ENCODE results near the gene TTC39B.
A peak's percentile ranks its signal among the peaks of the same experiment; 100 is the strongest.

TTC39B gene

DNA sequence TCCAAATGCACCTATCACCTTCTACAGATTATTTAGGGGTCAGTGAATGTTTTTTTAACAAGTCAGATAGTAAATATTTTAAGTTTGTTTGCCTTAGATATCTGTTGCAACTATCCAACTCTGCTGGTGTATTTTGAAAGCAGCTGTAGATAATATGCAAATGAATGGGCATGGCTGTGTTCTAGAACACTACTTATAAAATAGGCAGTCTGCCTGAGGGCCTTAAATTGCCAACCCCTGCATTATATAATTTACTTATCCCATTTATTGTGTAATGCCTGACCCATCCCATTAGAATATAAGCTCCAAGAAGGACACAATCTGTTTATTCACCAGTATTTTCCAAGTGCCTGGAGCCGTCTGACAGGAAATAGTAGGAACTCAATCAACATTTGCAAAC, 149.0 kb downstream of the TTC39B start:
- DNase-seq = no peak

DNA sequence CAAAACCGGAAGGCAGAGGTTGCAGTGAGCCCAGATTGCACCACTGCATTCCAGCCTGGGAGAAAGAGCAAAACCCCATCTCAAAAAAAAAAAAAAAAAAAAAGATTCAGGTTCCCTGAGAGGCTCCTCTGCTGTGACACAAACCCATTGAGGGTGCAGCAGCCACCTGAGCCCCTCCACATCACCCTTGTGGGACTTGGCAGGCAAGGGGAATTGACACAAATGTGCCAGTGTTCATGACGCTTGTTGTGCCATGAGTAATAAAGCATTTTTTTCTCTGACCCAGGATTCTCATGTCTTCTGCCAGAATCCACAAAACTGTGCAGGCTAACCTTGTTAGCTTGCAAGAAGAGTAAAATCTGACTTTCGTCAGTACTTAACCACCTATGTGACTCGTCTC, 149.6 kb downstream of the TTC39B start:
- no peak for DNase-seq

DNA sequence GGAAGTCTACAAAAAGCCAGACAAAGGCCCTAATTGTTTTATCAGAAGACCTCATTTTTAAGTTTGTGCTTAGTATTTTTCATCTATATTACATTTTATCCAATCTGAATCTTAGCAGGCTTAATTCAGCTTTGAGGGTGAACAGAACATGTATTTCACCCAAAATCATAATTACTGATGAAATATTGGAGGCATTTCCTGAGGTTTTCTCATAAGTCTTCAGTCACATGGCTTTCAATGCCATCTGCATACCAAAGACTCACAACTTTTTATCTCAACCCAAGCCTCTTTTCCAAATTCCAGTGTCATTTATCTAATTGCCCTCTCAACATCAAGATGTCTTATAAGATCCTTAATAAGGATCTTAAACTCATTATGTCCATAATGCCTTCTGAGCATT, 150.8 kb downstream of the TTC39B start:
- no peak for DNase-seq

DNA sequence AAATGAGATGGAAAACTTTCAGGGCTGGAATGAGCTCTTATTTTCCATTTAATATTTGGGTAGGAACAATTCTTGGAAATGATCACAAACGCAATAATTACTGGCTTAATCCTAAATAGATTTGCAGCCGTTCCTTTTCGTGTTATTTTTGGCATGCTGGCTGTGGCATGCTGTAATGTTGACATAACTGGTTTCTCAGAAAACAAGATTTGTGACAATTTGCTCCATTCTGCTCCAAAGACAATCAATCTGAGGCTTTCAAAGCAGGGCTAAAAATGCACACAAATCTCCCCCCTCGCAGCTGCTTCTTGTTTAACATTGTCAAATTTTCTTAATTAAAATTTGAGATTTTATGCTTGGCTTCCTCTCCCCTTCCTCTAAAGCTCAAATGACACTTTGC, 151.2 kb downstream of the TTC39B start:
- no peak for DNase-seq

DNA sequence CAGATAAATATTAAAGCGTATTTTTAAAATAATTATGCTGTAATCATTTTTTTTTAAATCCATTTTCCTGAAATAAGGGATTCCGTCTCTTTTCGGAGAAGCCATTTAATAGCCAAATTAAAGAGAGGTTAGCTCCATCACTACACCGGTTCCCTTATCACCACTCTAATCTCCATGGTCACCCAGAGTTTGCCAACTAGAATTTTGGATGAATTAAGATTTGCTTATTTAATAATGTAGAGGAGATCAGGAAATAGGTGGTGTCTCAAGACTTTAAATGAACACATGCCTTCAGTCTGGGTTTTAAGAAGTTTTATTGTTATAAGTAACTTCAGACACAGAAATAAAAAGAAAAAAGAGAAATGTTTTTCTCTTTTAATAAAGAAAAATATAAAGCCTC, 151.7 kb downstream of the TTC39B start:
- DNase-seq = no peak

DNA sequence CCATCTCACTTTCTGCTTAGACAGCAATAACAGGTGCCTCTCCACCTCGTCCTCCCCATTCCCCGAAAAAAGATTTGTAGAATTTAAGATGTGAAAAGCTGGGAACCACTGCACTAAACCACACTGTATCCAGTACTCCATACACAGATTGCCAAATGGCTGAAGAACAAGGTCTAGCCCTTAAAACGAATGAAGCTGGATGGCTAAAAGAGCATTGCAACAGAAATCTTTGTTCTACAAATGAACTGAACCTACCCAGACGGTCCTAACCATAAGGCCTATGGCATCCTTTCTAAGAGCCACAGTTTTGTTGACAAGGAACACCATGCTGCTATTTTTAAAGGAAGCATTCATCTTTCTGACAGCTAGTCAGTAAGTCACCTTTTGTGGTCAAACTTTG, 152.3 kb downstream of the TTC39B start:
- no peak for DNase-seq

DNA sequence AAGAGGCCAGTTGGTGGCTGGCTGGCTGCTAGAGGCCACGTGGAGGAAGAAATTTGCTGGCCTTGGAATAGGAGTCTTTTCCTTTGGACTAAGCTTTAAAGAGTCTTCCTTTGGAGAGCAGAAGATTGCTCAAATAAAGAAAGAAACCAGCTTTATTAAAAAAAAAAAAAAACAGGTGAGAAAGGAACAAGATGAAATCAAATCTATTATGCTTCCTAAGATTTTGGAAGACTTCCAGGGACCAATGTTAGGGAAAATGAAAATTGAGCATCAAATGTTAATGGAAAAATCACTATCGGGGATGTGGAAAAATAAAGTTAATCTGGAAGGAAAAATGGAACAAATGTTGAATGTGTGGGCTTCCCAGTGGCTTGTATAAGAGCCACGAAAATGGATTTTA, 153.1 kb downstream of the TTC39B start:
- no peak for DNase-seq

DNA sequence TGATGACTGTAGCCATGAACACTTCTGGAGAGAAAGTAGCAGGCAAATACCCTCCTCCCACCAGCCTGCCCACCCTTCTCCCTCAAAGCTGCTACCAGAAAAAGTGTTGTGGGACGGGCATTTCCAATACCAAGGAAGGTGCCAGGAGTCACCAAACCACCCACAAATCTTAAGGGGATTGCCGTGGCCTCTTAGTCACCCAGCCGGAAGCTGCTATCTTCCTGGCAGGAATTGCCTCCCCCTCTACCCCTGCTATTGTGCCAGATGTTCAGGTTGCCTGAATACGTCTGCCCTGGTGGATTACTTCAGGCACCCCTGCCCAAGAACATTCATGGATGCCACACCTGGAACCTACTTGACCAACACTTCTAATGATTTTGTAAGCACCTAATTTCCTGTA, 156.1 kb downstream of the TTC39B start:
- no peak for DNase-seq

DNA sequence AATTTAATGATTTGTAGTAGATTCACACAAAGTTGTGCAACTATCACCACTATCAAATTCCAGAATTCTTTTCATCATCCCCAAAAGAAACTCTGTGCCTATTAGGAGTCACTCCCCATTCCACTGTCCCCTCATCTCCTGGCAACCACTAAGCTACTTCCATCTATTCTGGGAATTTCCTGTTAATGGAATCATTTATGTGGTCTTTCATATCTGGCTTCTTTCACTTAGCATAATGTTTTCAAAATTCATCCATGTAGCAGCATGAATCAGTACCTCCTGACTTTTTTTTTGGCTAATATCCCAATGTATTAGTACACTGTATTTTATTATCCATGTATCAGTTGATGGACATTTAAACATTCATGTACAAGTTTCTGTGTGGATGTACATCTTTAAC, 157.6 kb downstream of the TTC39B start:
- no peak for DNase-seq

DNA sequence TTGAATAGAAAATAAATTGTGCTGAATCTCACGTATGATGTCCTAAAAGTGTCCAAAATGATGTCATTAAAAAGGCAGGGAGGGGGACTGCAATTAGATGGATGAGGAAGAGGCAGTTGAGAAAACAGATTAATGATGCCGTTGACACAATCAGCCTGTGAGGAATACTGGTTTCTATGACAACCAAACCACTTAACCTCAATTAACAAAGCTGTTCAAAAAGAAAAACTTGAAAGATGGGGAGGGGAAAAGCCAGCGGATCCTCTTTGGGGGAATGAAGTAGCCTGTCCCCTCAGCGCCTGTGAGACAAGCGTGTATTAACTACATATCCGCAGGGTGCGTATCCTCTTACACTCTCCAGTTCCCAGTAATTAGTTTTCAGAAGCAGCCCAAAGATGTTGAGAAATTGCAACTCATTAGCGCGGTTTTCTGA, 160.7 kb downstream of the TTC39B start:
- no peak for DNase-seq

DNA sequence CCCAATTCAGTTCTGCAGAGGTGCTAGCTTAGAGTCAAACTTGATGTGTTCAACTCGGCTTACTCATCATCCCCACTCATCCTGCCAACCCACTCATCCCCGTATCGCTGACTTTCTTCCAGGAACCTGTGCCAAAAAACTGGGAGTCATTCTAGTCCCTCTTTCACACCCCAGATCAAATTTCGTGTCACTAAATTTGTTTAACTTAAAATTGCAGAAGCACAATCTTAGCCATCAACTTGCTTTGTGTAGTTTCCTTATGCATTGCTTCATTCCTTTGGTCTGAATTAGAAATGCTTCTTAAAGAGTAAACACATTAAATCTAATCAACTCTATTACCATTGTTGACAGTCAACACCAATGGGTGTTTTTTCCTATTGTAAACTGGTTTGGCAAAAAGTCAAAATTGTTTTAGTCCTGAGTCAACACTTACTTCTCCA, 162.4 kb downstream of the TTC39B start:
- no peak for DNase-seq

DNA sequence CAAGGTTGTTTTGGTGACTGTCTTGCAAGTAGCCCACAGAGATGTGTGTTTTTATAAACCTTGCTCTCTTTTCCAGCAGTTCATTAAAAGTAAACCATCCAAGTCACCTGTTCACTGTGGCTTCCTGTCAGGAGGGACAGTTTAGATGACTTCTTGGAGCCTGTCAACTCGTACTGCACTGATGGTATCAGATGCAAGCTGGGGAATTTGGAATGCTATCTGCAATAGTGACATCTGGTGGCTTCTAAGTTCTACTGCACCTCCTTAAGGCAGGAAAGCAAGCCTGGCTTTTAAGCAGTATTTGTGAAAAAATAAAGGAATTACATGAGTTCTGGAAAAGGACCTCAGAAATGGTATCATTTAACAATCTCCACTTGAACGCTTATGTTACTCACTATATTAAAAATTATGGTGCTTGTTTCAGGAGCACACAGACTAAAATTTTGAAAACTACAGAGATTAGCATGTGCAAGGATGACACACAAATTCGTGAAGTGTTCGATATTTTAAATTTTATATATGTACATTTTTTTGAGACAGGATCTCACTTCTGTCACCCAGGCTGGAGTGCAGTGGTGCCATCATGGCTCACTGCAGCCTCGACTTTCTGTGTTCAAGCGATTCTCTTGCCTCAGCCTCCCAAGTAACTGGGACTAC, 164.0 kb downstream of the TTC39B start:
- peak; percentile 41 to 49 for DNase-seq

DNA sequence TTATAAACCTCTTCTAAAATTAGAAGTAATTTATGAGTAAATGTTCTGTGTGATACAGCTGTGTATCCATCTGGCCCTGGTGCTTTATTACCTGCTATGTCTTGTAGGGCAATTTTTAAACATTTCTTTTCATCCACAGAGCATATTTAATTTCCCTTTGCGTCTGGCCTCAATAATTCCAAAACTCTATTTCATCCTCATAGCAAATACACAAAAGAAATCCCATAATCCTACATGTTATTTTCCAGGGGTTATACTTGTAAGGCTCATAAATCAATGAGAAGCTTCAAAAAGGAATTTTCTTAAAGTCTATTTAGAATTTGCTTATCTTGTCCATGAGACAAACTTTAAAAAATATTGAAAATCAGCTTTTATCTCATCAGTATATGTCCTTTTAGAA, 167.0 kb downstream of the TTC39B start:
- DNase-seq = no peak

DNA sequence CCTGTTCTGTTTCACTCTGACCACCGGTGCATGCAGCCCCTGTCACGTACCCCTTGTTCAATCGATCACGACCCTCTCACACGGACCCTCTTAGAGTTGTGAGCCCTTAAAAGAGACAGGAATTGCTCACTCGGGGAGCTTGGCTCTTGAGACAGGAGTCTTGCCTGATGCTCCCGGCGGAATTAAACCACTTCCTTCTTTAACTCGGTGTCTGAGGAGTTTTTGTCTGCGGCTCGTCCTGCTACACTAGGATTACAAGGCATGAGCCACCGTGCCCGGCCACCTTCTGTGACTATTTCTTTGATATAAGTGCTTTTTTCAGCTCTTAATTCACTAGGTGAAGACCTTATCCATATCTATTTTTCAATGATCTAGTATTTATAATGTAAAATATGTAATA, 167.5 kb downstream of the TTC39B start:
- no peak for DNase-seq

DNA sequence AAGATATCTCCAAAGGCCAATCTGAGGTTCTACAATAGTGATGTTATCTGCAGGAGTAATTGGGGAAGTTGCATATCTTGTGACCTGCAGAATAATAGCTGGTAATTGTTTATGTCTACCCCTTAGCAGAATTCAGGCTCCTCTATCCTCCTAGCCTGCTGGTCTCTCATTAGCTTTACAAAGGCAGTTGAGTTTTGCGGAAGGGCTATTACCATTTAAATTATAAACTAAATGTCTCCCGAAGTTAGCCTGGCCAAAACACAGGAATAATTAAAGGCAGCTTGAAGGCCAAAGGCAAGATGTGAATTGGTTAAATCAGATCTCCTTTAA, 168.7 kb downstream of the TTC39B start:
- no peak for DNase-seq

DNA sequence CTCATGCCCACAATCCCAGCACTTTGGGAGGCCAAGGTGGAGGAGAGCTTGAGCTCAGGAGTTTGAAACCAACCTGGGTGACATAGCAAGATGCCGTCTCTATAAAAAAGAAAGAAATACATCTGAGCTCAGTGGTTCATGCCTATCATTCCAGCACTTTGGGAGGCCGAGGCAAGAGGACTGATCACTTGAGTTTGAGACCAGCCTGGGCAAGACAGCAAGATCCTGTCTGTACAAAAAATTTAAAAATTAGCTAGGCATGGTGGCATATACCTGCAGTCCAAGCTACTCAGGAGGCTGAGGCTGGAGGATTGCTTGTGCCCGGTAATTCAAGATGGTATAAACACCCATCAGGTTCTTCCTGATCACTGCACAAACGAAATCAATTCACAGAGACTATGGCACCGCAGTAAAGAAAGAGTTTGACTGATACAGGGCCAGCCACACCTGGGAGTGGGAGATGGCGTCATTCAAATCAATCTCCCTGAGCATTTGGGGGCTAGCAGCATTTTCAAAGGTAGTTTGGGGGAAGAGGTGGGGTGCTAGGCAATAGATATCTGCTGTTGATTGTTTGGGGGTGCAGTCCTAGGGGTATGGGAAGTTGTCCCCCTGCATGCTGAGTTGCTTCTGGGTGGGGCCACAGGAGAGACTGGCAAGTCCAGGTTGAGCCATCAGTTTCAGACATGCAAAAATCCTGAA, 169.2 kb downstream of the TTC39B start:
- DNase-seq = no peak

DNA sequence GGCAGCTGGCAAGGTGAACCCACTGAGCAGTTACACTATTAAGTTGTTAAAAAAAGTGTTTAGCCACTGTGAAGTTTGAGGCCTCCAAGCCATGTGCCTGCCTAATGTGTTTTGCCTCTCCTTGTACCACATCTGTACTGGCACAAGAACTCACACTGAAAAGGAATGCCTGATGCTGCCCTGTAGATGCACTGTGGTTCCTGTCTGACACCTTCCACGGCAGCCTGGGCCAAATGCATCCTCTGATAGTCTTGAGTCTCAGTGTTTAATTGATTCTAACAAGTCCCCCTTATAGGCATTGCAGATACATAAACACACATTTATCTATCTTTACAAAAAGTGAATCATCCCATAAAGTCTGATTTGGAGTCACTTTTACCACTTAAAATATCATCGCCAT, 169.9 kb downstream of the TTC39B start:
- no peak for DNase-seq

DNA sequence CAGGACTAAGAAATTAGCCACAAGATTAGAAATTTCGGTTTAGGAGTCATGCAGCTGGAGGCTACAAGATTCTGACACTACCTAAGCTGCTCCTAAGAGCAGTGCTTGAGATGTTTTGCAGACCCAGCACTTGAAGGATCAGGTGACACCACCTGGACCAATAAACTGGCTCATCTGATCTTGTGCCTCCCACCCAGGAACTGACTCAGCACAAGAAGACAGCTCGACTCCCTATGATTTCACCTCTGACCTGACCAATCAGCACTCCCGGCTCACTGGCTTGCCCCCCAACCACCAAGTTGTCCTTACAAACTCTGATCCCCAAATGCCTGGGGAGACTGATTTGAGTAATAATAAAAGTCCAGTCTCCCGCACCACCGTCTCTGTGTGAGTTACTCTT, 170.4 kb downstream of the TTC39B start:
- no peak for DNase-seq

DNA sequence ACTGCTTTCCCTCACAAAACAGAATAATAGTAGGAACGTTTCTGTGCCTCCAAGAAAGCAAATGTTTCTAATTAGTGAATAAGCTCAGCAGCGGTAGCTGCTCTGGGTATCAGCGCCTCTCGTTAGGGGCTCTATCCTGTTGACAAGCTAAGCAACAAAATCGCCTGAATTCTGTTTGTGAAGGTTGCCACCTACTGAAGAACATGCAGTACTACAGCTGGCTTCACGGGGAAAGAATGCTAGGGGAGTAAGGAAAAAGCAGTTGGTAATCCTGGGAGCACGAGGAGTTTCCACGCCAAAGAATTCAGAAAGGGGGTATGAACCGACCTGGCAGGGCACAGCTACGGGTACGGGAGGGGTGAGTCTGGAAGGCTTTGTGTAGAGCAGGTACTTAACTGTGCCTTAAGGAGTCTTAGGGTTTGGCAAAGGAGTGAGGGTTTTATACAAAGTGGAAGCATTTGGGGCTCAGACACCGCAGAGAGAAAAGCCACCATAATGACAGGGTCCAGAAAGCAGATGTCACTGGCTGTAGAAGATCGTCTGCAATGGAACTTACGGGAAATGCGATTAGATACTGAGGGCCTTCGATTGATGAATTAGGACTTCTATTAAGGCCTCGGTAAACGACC, 171.7 kb downstream of the TTC39B start:
- peak; percentile 43 to 58 for DNase-seq

DNA sequence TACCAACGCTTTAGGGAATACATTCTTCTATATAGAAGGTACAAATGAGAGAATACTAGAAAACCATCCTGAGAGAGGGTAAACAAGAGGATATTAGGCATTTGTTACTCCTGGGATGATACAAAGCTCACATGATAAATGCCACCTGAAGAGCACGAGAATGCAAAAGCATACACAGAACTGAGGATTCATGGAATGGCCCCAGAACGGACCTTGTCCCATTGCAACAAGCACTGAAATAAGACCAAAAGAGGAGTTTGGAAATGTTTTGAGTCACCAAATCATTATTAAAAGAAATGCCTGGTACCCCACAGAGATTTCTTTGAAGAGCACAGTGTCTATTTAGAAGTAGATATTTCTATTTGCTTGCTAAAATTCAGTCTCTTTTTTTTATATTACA, 173.5 kb downstream of the TTC39B start:
- no peak for DNase-seq

DNA sequence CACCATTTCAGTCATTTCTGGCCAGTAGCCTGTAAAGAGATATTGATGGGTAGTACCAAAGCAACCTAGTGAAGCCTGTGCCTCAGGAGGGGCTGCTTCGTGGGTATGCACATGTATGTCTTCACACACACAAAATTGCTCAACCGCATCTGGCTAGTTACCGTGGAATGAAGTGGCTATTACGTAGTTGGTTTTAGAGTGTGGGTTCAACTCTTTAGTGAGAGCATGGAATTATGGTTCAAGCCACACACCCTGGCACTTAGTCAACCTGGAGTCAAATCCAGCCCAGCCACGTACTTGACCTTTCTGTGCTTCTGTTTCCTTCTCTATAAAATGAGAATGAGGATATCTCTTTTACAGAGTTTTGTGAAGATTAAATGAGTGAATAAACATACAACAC, 174.9 kb downstream of the TTC39B start:
- no peak for DNase-seq

DNA sequence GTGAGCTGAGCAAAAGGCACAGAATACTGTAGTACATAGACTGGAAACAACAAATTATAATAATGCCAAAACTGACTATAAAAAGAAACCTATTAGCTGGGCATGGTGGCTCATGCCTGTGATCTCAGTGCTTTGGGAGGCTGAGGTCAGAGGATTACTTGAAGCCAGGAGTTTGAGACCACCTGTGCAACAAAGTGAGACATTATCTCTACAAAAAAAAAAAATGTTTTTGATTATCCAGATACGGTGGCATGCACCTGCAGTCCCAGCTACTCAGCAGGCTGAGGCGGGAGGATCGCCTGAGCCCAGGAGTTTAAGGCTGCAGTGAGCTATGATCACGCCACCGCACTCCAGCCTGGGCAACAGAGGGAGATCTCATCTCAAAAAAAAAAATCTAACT, 175.9 kb downstream of the TTC39B start:
- no peak for DNase-seq

DNA sequence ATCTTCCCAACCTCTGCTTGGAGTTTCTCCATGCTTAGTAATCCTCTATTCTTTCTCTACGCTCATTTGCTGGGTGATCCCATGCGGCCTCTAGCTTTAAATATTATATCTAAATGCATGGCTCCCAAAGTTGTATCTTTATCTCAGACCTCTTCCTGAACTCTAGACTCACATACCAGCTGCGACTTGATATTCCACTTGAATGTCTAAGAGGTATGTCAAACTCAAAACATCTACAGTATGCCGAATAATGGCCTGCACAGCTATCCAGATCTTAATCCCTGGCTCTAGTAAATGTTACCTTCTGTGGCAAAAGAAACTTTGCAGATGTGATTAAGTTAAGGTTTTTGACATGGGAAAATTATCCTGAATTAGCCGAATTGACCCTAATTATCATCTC, 179.2 kb downstream of the TTC39B start:
- DNase-seq = no peak

DNA sequence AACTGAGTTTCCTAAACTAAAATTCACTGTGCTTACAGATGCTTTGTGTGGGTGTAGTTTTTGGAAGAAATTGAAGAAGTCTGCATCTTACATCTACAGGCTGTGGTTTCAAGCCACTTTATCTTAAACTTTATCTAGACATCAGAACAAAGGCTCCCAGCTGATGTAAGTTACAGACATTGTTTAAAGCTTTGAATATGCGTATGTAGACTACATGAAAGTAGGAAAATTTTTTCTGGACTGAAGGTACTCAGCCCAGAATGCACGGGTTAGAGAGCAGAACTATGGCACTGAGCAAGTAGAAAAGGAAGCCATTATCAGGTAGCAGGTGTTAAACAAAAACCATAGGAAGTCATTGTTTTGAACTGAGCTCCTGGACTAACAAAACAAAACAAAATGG, 185.4 kb downstream of the TTC39B start:
- no peak for DNase-seq

DNA sequence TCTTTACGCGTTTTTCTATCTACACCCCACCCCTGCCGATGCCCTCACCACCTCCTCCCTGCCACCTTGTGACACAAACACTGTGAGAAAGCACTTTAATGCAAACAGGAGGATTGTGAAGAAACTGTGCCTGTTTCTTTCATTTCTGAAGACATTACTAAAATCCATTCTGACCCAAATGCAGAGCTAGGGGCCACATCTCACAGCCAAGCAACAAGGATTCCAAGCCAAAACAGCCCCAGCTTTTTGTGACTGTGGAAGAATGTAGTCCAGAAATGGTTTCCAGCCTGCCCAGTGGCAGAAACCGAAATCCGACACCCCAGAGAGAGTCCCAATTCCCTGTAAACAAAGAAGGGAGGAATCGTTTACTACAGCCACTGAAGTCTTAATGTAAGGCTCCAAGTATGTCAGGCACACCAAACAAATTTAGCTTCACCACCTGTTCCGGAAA, 190.9 kb downstream of the TTC39B start:
- DNase-seq = no peak

Measured in AML-193 (cell line).